Inflammatory macrophage (primary cell): Measurements from ENCODE around the gene ATP6AP2.
A peak's percentile ranks its signal among the peaks of the same experiment; 100 is the strongest.

Experiments
- DNase-seq, 2 donors: peaks; one replicate each; pipeline ENCODE4 v3.0.0-alpha.2; 2020 to 2022

Gene ATP6AP2

DNA sequence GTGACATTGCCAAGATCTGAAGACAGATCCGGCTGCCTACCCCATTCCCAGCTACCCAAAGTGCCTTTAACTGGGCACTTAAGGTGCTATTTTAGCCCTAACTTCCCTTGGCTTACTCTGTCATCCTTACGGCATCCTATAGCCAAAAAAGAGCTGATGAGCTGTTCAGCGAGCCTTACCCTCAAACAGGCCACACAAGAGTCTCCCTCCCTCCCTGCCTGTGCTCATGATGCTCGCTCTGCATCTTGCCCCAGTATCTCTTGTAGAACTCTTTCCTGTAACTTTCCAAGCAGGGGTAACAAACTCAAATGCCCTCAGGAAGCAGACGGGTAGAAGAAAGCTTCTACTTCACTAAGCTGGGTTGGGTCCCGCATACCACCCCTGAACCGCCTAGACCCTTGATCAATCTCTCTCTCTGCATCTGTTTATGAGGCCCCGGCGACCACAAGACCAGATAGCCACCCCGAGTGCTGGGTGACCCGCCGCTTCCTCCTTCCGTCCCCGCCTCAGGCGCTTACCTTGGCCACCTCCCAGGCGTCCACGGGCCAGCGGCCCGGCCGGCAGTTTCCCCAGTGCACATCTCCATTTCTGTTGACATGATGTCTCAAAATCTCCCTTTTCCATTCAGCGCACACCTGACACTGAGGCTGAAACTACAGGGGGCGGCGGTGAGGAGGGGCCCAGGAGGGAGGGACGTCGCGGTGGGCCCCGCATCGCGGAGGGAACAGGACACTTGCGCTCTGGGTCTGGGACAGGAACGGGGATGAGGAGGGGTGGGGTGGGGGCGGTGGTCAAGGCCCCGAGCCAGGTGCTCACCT lies 65.9 kb downstream of the ATP6AP2 start:
- peak; percentile 36 to 53 for DNase-seq

DNA sequence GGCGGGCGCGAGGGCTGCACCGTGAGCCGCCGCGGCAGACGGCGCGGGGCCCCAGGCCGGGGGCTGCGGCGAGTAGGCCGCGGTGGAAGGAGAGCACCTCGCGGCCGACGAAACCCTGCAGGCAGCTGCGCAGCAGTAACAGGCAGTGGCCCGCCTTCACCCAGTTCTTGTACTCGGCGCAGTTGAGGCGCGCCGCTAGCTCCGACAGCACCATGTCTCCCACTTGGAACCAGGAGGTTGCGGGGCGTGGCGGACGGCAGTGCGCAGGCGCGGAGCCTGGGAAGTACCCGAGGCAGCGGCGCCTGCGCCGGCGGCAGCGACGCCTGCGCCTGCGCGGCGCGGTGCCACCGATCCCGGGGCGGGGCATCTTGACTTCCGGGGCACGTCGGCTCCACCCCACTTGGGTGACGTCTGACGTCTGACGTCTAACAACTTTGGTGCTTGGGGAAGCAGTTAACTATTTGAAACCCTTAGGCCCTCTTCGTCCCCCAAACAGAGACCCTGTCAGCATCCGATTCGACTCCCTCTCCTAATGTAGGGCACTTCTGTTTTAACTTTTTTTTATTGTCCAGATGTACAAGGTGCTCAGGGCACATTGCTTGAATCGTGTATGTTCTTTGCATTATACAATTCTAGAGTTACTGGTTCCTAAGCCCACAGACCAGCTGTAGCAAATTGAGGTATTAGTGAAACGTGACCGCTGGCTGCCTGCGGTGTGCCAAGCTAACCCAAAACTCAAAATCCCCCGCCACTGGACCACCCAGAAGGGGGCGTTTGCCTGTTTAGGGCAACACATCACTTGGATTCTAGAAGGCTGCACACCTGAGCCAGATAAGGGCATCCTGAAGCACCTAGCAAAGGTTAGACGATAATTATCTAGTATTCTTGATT lies 66.8 kb downstream of the ATP6AP2 start, which contains the start of gene CXorf38:
Gene CXorf38, minus strand, starts transcription at position 255 of the 891 bp plus-strand sequence. Its CDS starts 41 bp downstream, at position 214.
- peak; percentile 90 to 94 for DNase-seq

DNA sequence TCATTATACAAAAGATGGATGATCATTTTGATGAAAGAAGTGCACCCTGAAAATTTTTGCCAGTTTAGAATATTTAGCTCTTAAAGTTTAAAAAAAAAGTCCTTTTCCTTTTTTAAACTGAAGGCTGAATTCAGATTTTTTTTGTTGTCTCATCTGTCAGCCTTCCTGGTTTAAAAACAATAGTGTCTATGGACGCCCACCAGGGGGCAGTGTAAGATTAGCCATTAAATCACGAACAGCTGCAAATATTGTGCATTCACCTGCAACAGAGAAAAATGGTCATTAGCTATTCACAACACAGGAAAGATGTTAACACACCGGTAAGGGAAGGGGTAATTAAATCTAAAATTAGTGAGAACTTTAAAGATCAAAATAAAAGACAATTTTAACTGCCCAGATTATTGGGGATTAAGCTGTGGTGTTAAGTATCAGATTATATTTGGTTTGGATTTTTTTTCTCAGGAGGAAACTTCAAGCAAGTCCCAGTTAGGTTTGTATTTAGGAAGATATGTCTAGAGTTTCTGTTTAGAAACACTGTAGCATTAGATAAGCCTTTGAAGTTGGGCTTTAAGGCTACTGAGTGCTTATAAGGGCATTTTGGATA lies 71.0 kb downstream of the ATP6AP2 start:
- DNase-seq, result peak; percentile 50 to 52

DNA sequence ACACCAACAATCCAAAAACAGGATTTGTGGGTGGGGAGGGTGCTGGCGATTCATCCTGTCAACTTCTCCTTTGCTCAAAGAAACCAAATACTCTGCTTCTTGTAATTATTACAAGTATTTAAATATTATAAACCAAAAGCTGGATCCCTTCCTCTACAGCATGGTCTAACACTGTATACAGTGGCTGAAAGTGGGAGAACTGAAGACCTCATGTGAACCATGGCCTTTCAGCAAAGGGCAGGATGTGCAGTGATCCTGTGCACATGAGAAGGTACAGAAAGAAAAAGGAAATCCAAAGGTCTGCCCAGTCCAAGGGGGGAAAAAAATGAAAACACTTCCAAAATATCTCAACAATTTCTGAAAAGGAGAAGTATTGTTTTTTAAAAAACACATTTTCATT lies 71.9 kb downstream of the ATP6AP2 start:
- DNase-seq, result no peak

DNA sequence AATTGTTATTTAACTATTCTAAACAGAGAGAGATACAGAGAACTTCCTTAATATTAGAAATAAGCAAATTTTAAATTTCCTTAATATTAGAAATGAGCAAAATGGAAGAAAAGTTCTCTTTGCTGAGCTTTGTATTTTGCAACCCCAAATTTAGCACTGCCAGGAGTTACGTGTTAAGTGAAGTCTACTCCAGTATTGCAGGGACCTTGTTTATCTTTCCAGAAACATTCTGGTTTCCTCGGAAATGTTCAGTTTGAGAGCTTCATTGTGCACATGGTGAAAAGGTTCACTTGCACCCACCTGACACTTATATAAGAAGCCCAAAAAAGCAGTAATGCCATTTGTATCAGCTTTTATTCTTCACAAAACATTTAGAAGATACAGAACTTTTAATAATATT lies 72.8 kb downstream of the ATP6AP2 start:
- no peak for DNase-seq
